K562 (cell line): ENCODE measurements around the gene EPHA2. TPM values are rescaled to one million over a fixed set of nuclear protein-coding genes. Genes with fewer than 3 reads are reported as not detected.

Source experiments
- E4F1 ChIP-seq: fragments of 250-450 bp; sonication (Bioruptor Pico); IDR thresholded peaks from 2 replicates; pipeline ENCODE4 v1.5.0; 2021; ENCODE audit warnings: mild to moderate bottlenecking, borderline replicate concordance
- ETV6 ChIP-seq, 3 experiments: fragments of 150-350 bp in 1 of 3; sonication (generic) in 1 of 3; formaldehyde crosslinking in 1 of 3; IDR thresholded peaks; 2 replicates each; pipeline versions ENCODE4 v1.6.1 to v1.8.0; 2014 to 2022; ENCODE audit warnings: borderline replicate concordance in 2 of 3, low read depth in 2 of 3, antibody characterized with exemption in 1 of 3, low read length in 1 of 3, mild to moderate bottlenecking in 1 of 3, missing genetic modification reagents in 1 of 3
- HCFC1 ChIP-seq: IDR thresholded peaks from 2 replicates; pipeline ENCODE4 v1.6.1; 2012; ENCODE audit warnings: low read depth, low read length, improper control_type of control experiment
- HDAC1 ChIP-seq, 2 experiments: fragments of 450-650 bp; IDR thresholded peaks; 2 replicates each; pipeline ENCODE4 v1.6.1; 2016 to 2017; ENCODE audit warnings: inconsistent platforms in 1 of 2, mild to moderate bottlenecking in 1 of 2, moderate library complexity in 1 of 2
- HNRNPLL ChIP-seq: fragments of 200-400 bp; formaldehyde crosslinking; IDR thresholded peaks from 2 replicates; pipeline ENCODE4 v1.6.1; 2017; ENCODE audit warnings: low read length, low read depth, mild to moderate bottlenecking; ENCODE audit not compliant: poor library complexity, severe bottlenecking
- MCM5 ChIP-seq: fragments of 450-650 bp; IDR thresholded peaks from 2 replicates; pipeline ENCODE4 v1.6.1; 2016; ENCODE audit warnings: low read depth
- MTF1 ChIP-seq: fragments of 250-450 bp; sonication (Bioruptor Pico); IDR thresholded peaks from 2 replicates; pipeline ENCODE4 v1.9.0; 2021; ENCODE audit warnings: moderate library complexity, mild to moderate bottlenecking, inconsistent platforms, borderline replicate concordance
- RBBP5 ChIP-seq: fragments of 200-600 bp; sonication (generic); IDR thresholded peaks from 2 replicates; pipeline ENCODE4 v1.6.1; 2012; ENCODE audit warnings: borderline replicate concordance, mild to moderate bottlenecking, low read length, control low read depth, inconsistent platforms; ENCODE audit not compliant: insufficient read depth, poor library complexity, severe bottlenecking
- SNRNP70 ChIP-seq: fragments of 200-400 bp; formaldehyde crosslinking; optimal IDR thresholded peaks from 2 replicates; pipeline ENCODE3; 2017; ENCODE audit warnings: low read depth, low read length
- ZKSCAN8 ChIP-seq: fragments of 200-800 bp; sonication (Bioruptor generic); IDR thresholded peaks from 2 replicates; pipeline ENCODE4 v1.6.1; 2016; ENCODE audit warnings: missing genetic modification characterization, missing compliant biosample characterization
- ZNF699 ChIP-seq: fragments of 250-450 bp; sonication (Bioruptor Pico); IDR thresholded peaks from 2 replicates; pipeline ENCODE4 v1.8.0; 2021; ENCODE audit warnings: mild to moderate bottlenecking, moderate library complexity; ENCODE audit not compliant: insufficient replicate concordance
- polyA plus RNA-seq, 8 experiments: library from polyadenylated mRNA; depleted of rRNA in 4 of 8; stranded (reverse) in 5 of 8; unstranded in 3 of 8; fragments of >200 nt; fragmentation: Nextera tagmentation in 2 of 8; fragmentation: Illumina TruSeq in 1 of 8; extraction: Ambion mirVana in 2 of 8; extraction: Trizol in 1 of 8; gene quantifications; 2 replicates each; pipeline versions ENCODE4 v1.2.1 to v1.2.3, GENCODE V29; 2011 to 2014; ENCODE audit warnings: inconsistent platforms in 1 of 8, missing spikeins in 1 of 8
- total RNA-seq, 7 experiments: library from RNA; depleted of rRNA in 6 of 7; stranded (reverse); fragments of >200 nt in 6 of 7; fragmentation: Illumina TruSeq in 2 of 7; extraction: Trizol in 2 of 7; gene quantifications; 2 replicates each; pipeline versions ENCODE4 v1.2.1 to v1.2.3, GENCODE V29; 2011 to 2021; ENCODE audit warnings: low replicate concordance in 1 of 7
- TF ChIP-seq, protein P1 (sequence below): fragments of 250-450 bp; sonication (Bioruptor Pico); IDR thresholded peaks from 2 replicates; pipeline ENCODE4 v1.5.0; 2021
- TF ChIP-seq, protein P2 (sequence below): fragments of 450-650 bp; IDR thresholded peaks from 2 replicates; pipeline ENCODE4 v1.6.1; 2016

The EPHA2 gene
- total and polyA plus RNA-seq, 9 of the 15 experiments (the other 6 are each of a cell fraction or from before 2014, with no cell fraction given): 0.04 to 0.40 (median 0.07) TPM; not detected in 4

DNA sequence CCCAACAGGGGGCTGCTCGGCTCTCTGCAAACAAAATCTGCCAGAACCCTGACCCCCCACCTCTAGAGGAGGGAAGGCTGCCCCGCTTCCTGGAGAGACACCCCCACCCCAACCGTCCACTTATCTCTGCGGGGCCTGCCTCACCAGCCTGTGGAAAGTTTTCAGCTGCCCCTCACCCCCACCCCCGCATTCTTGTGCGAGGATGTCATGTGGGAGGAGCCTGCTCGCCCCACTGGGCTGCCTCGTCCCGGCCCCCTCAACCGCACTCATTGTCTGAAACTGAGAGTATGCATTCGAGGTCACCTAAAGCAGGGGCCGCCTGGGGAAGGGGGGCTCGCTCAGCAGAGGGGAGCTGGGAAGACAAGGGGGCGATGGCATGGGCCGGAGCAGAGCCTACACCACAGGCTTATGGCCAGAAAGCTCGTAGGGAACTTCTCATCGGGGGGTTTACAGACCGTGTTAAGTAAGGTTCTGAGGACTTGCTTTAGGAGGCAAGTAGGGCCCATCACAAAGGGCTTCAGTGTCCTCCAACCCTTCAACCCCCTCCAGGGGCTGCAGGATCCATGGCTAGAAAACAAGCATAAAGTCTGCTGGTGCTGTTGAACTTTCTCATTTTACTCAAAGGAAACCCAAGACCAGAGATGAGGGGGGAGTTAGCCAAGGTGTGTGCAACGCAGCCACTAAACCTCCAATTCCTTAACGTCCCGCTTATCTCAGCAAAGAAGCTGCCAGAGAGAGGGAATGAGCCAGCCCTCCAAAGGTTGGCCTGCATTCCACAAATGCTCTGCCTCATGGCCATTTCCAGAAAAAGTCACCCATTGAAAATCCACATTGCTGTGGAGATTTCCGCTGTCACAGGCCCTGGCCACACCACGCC is 9.4 kb downstream of the EPHA2 start (continued):
- TF ChIP-seq E4F1 (CRISPR knock-in tag): no peak
- TF ChIP-seq ETV6 (IDR thresholded peaks at IDR 0.05; ENCODE audit: borderline replicate concordance in 1 of 2, low read depth in 2 of 2, low read length in 1 of 2): 0 out of 4 replicates have a peak, but pooled peaks of 1 of the 2 experiments have one; percentile 55
- no peak for TF ChIP-seq ETV6 (CRISPR knock-in tag; IDR thresholded peaks at IDR 0.05; ENCODE audit: borderline replicate concordance)
- TF ChIP-seq MCM5: no peak
- TF ChIP-seq MTF1 (CRISPR knock-in tag): no peak
- no peak for TF ChIP-seq SNRNP70
- TF ChIP-seq ZKSCAN8 (CRISPR knock-in tag): no peak
- TF ChIP-seq RBBP5: peak; percentile 52
- TF ChIP-seq HCFC1: no peak
- TF ChIP-seq HDAC1 (IDR thresholded peaks at IDR 0.05): peak; percentile 2 to 36; a peak in 1 of 4 replicates
- TF ChIP-seq, protein P1, sequence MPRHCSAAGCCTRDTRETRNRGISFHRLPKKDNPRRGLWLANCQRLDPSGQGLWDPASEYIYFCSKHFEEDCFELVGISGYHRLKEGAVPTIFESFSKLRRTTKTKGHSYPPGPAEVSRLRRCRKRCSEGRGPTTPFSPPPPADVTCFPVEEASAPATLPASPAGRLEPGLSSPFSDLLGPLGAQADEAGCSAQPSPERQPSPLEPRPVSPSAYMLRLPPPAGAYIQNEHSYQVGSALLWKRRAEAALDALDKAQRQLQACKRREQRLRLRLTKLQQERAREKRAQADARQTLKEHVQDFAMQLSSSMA (CRISPR knock-in tag): no peak
- TF ChIP-seq ZNF699 (CRISPR knock-in tag): no peak
- TF ChIP-seq, protein P2, sequence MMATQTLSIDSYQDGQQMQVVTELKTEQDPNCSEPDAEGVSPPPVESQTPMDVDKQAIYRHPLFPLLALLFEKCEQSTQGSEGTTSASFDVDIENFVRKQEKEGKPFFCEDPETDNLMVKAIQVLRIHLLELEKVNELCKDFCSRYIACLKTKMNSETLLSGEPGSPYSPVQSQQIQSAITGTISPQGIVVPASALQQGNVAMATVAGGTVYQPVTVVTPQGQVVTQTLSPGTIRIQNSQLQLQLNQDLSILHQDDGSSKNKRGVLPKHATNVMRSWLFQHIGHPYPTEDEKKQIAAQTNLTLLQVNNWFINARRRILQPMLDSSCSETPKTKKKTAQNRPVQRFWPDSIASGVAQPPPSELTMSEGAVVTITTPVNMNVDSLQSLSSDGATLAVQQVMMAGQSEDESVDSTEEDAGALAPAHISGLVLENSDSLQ: peak; percentile 58
- TF ChIP-seq HNRNPLL: peak; percentile 13
